Measurements from ENCODE around the gene SP110. TPM values are rescaled to one million over a fixed set of nuclear protein-coding genes. Genes with fewer than 3 reads are reported as not detected.

Gene SP110
- 27.1 and 28.7 TPM in 2 replicates for total RNA-seq

GRCh38 chr2:230219419-230220331, at the start of gene SP110:
TSS of gene SP110 (minus strand) at chr2:230219984. CDS start at chr2:230216927, 3,057 bp downstream.

GRCh38 chr2:230225486-230225885, 5.7 kb upstream of the SP110 start, which contains the start of gene SP140:
TSS of gene SP140 (plus strand) at chr2:230225736. CDS start at chr2:230225845, 109 bp downstream.

Other genes with a start within 250 kb of the SP110 start
- gene SLC16A14, start 151.1 kb downstream of the SP110 start, total RNA-seq = 0.11 and 0.39 TPM in 2 replicates
- not detected in 2 replicates for gene SP140, start 5.8 kb upstream of the SP110 start, total RNA-seq
- 2.2 and 3.1 TPM in 2 replicates for gene SP140L, start 107.2 kb upstream of the SP110 start, total RNA-seq
- gene SP100, start 196.2 kb upstream of the SP110 start, total RNA-seq = 43.2 and 73.0 TPM in 2 replicates

Measured in placental epithelial cell (primary cell).